Endothelial cell of umbilical vein (primary cell): ENCODE measurements around the gene EHD1. TPM values are rescaled to one million over a fixed set of nuclear protein-coding genes. Genes with fewer than 3 reads are reported as not detected.

Source experiments
- BruUV-seq: library from RNA; stranded (reverse); fragments of 400-500 nt; replicated peaks from 2 replicates; lab custom pipeline; 2021; lab: Mats Ljungman, UMichigan
- CTCF ChIA-PET: fragments of 300-600, 350-600 bp; sonication (Branson Sonifier 250); formaldehyde crosslinking; loops from one replicate; lab custom pipeline; 2021; ENCODE audit warnings: antibody characterized with exemption, inconsistent platforms; lab: Charles Lee
- POLR2A ChIA-PET: fragments of 300-600, 350-600 bp; sonication (Branson Sonifier 250); formaldehyde crosslinking; loops from one replicate; lab custom pipeline; 2021; ENCODE audit warnings: antibody characterized with exemption, inconsistent platforms; lab: Charles Lee
- DNase-seq: peaks from one replicate; pipeline ENCODE4 v3.0.0-alpha.2; 2011; ENCODE audit warnings: low read depth, low spot score
- FAIRE-seq: peaks from 2 replicates; lab custom pipeline; 2011; peaks lifted over from hg19 to GRCh38; lab: Jason Lieb, UNC
- H2AFZ ChIP-seq: 2 replicates; pipeline ENCODE4 v1.6.0; 2012; ENCODE audit warnings: low read depth, low read length, control low read depth, inconsistent platforms
- H3K27ac ChIP-seq: 2 replicates; pipeline ENCODE4 v1.5.1; 2011; ENCODE audit warnings: low read depth, mild to moderate bottlenecking, control low read depth, low read length, moderate library complexity; ENCODE audit not compliant: insufficient read depth
- H3K27me3 ChIP-seq, 2 experiments: 2 replicates each; pipeline versions ENCODE4 v1.6.0 to v1.6.1; 2011; ENCODE audit warnings: low read length in 2 of 2, mixed read lengths in 1 of 2; ENCODE audit not compliant: control insufficient read depth in 2 of 2, insufficient read depth in 2 of 2
- H3K36me3 ChIP-seq, 2 experiments: 2 replicates in 1 of 2; 3 replicates in 1 of 2; pipeline ENCODE4 v1.5.1; 2011; ENCODE audit warnings: low read length in 2 of 2, mild to moderate bottlenecking in 1 of 2, moderate library complexity in 1 of 2; ENCODE audit not compliant: control insufficient read depth in 2 of 2, insufficient read depth in 2 of 2; ENCODE audit errors: extremely low read depth in 1 of 2
- H3K4me1 ChIP-seq: 3 replicates; pipeline ENCODE4 v1.5.1; 2011; ENCODE audit warnings: mild to moderate bottlenecking, low read length; ENCODE audit not compliant: control insufficient read depth, insufficient read depth; ENCODE audit errors: extremely low read depth
- H3K4me2 ChIP-seq: 2 replicates; pipeline ENCODE4 v1.6.1; 2011; ENCODE audit warnings: low read length, control low read depth, mixed read lengths; ENCODE audit not compliant: insufficient read depth
- H3K4me3 ChIP-seq, 3 experiments: fragments of 200-600 bp in 1 of 3; sonication (generic), shearing (Covaris generic) in 1 of 3; replicated peaks in 1 of 3; 2 replicates each; pipeline ENCODE4 v1.5.1; 2011 to 2016; ENCODE audit warnings: control low read depth in 3 of 3, low read length in 3 of 3, mild to moderate bottlenecking in 2 of 3, inconsistent platforms in 1 of 3, low read depth in 1 of 3, moderate library complexity in 1 of 3; ENCODE audit not compliant: insufficient read depth in 1 of 3
- H3K79me2 ChIP-seq: 2 replicates; pipeline ENCODE4 v1.6.0; 2012; ENCODE audit warnings: low read length, inconsistent platforms; ENCODE audit not compliant: control insufficient read depth, insufficient read depth
- H3K9ac ChIP-seq: replicated peaks from 2 replicates; pipeline ENCODE3; 2011; ENCODE audit warnings: low read length, control low read depth; ENCODE audit not compliant: insufficient read depth; ENCODE audit errors: extremely low read depth
- H3K9me1 ChIP-seq: replicated peaks from 3 replicates; pipeline ENCODE4 v1.6.0; 2011; ENCODE audit warnings: mild to moderate bottlenecking, low read length; ENCODE audit not compliant: control insufficient read depth, insufficient read depth; ENCODE audit errors: extremely low read depth
- H3K9me3 ChIP-seq: replicated peaks from 2 replicates; pipeline ENCODE4 v1.5.1; 2012; ENCODE audit warnings: low read length, inconsistent platforms; ENCODE audit not compliant: control insufficient read depth, insufficient read depth
- H4K20me1 ChIP-seq: replicated peaks from 2 replicates; pipeline ENCODE3; 2011; ENCODE audit warnings: mild to moderate bottlenecking, low read length; ENCODE audit not compliant: control insufficient read depth, insufficient read depth; ENCODE audit errors: extremely low read depth
- CTCF ChIP-seq, 2 donors: IDR thresholded peaks; 1 replicate in 1 of 2; 2 replicates in 1 of 2; pipeline ENCODE4 v1.5.1; 2011; ENCODE audit warnings: low read length in 2 of 2, mild to moderate bottlenecking in 2 of 2, moderate library complexity in 2 of 2, control low read depth in 1 of 2, inconsistent platforms in 1 of 2, low read depth in 1 of 2; ENCODE audit not compliant: insufficient read depth in 1 of 2; ENCODE audit errors: extremely low read depth in 1 of 2
- EZH2 ChIP-seq: IDR thresholded peaks from 2 replicates; pipeline ENCODE4 v1.6.1; 2012; ENCODE audit warnings: borderline replicate concordance, low read depth, mild to moderate bottlenecking, moderate library complexity, low read length, inconsistent platforms; ENCODE audit not compliant: severe bottlenecking
- FOS ChIP-seq: IDR thresholded peaks from 2 replicates; pipeline ENCODE4 v1.6.1; 2011; ENCODE audit warnings: mild to moderate bottlenecking, low read length, moderate library complexity, borderline replicate concordance; ENCODE audit not compliant: insufficient read depth
- GATA2 ChIP-seq: IDR thresholded peaks from 2 replicates; pipeline ENCODE4 v1.7.0; 2011; ENCODE audit warnings: low read depth, mild to moderate bottlenecking, moderate library complexity, mixed read lengths, low read length; ENCODE audit not compliant: insufficient read length, insufficient read depth
- JUN ChIP-seq: IDR thresholded peaks from 2 replicates; pipeline ENCODE4 v1.6.1; 2011; ENCODE audit warnings: borderline replicate concordance, low read depth; ENCODE audit not compliant: insufficient read length, insufficient read depth
- MAX ChIP-seq: IDR thresholded peaks from 2 replicates; pipeline ENCODE4 v1.6.1; 2011; ENCODE audit not compliant: insufficient read depth, insufficient read length
- MYC ChIP-seq: IDR thresholded peaks from one replicate; pipeline ENCODE4 v1.6.1; 2011; ENCODE audit warnings: mild to moderate bottlenecking, low read depth, low read length
- POLR2A ChIP-seq: IDR thresholded peaks from 2 replicates; pipeline ENCODE4 v1.6.1; 2012; ENCODE audit warnings: low read depth, mild to moderate bottlenecking, control low read depth, low read length
- POLR2AphosphoS5 ChIP-seq: IDR thresholded peaks from 2 replicates; pipeline ENCODE4 v1.6.1; 2012; ENCODE audit warnings: low read depth, mild to moderate bottlenecking, control low read depth, low read length, moderate library complexity; ENCODE audit not compliant: insufficient read depth
- dilution Hi-C: fragments of 300-500 bp; cut with MboI; formaldehyde crosslinking; loops from one replicate; pipeline ENCODE4 v1.15.0; 2019; ENCODE audit warnings: low sequenced_read_pairs; ENCODE audit not compliant: extremely low pct_ligation_motif_present
- intact Hi-C: fragments of 100-400 bp; cut with micrococcal nuclease; formaldehyde crosslinking; loops from one replicate; pipeline ENCODE4 v1.10.0; 2022
- polyA plus RNA-seq, 4 experiments: library from polyadenylated mRNA; depleted of rRNA in 3 of 4; stranded (reverse) in 3 of 4; unstranded in 1 of 4; fragments of >200 nt; gene quantifications; 2 replicates each; pipeline versions ENCODE4 v1.2.1 to v1.2.3, GENCODE V29; 2011 to 2012; ENCODE audit warnings: missing spikeins in 1 of 4
- total RNA-seq: library from RNA; stranded (reverse); gene quantifications from 2 replicates; pipeline ENCODE4 v1.2.3, GENCODE V29; 2021

Gene EHD1
- total and polyA plus RNA-seq, 2 donors (not counting 3 experiments of a cell fraction or from before 2014, with no cell fraction given), result 109 to 136 TPM

GRCh38 chr11:64923151-64923661, 44.8 kb upstream of the EHD1 start:
- FAIRE-seq, result no peak
- Histone ChIP-seq H3K36me3 (peaks cover 0 to 5% of the 10 kb centered on the region in 2 experiments), H3K4me2 (no peak overlapping the region), H3K27me3 (no peaks in the 10 kb centered on the region), H3K4me1 (peaks cover 7% of the 10 kb centered on the region), H3K27ac (no peak overlapping the region), H3K9me1 (no peaks in the 10 kb centered on the region), H3K4me3 (no peak overlapping the region), H2AFZ (peak overlapping the region; percentile 74), H3K79me2 (no peaks in the 10 kb centered on the region), H3K9me3 (no peaks in the 10 kb centered on the region), H4K20me1 (no peaks in the 10 kb centered on the region), H3K9ac (no peak overlapping the region)
- no TSS peak for BruUV-seq
- TF ChIP-seq POLR2A (no peak), FOS (no peak), GATA2 (no peak), MAX (no peak), MYC (no peak), POLR2AphosphoS5 (no peak), JUN (no peak), CTCF (IDR thresholded peaks at IDR 0.05; ENCODE audit: extremely low read depth in 1 of 2, insufficient read depth in 1 of 2, low read depth in 1 of 2, low read length in 2 of 2) (no peak), EZH2 (no peak)
- ChIA-PET POLR2A (no interaction called here), CTCF (interaction anchor here (1.1 to 3.7 kb wide), 3 partner anchors 29 to 91 kb away, joined by 3 to 24 read pairs (median 10); partner anchors contain the start of genes ARL2 and BATF2)
- no peak for DNase-seq
- dilution Hi-C loops, result no loop called here
- intact Hi-C loops, result no loop called here
